NCI-H524 (cell line): ENCODE measurements around the gene SIM2.

Experiments used
- DNase-seq, 2 experiments: peaks; one replicate each; lab custom pipeline; 2025; lab: John Stamatoyannopoulos, UW

SIM2 gene

GRCh38 chr21:36716836-36717235 lies 17.9 kb downstream of the SIM2 start:
- no peak for DNase-seq

GRCh38 chr21:36717976-36718375 lies 19.1 kb downstream of the SIM2 start:
- DNase-seq: no peak

- DNase-seq: no peak
These were observed 20.1 kb downstream of the SIM2 start for GRCh38 chr21:36718951-36719501.

- no peak for DNase-seq
These were observed 20.7 kb downstream of the SIM2 start for GRCh38 chr21:36719614-36720013.

GRCh38 chr21:36721817-36722216 lies 22.9 kb downstream of the SIM2 start:
- DNase-seq: no peak

- no peak for DNase-seq
These were observed 23.8 kb downstream of the SIM2 start for GRCh38 chr21:36722370-36723368.

- no peak for DNase-seq
These were observed 24.5 kb downstream of the SIM2 start for GRCh38 chr21:36723371-36723881.

GRCh38 chr21:36724660-36725059 lies 25.7 kb downstream of the SIM2 start:
- no peak for DNase-seq

GRCh38 chr21:36725793-36726386 lies 27.0 kb downstream of the SIM2 start:
- no peak for DNase-seq

GRCh38 chr21:36727866-36728265 lies 29.0 kb downstream of the SIM2 start:
- no peak for DNase-seq

GRCh38 chr21:36728371-36729111 lies 29.6 kb downstream of the SIM2 start:
- no peak for DNase-seq

GRCh38 chr21:36729310-36729970 lies 30.5 kb downstream of the SIM2 start:
- DNase-seq: no peak

- no peak for DNase-seq
These were observed 31.7 kb downstream of the SIM2 start for GRCh38 chr21:36730291-36731281.

- no peak for DNase-seq
These were observed 33.3 kb downstream of the SIM2 start for GRCh38 chr21:36732217-36732616.

GRCh38 chr21:36732761-36733160 lies 33.8 kb downstream of the SIM2 start:
- no peak for DNase-seq

GRCh38 chr21:36733857-36734256 lies 34.9 kb downstream of the SIM2 start:
- DNase-seq: no peak

GRCh38 chr21:36734367-36735200 lies 35.7 kb downstream of the SIM2 start:
- DNase-seq: no peak

GRCh38 chr21:36735201-36735515 lies 36.2 kb downstream of the SIM2 start:
- DNase-seq: no peak

GRCh38 chr21:36735724-36736320 lies 36.9 kb downstream of the SIM2 start:
- DNase-seq: no peak
